Peyer's patch (tissue), 4 donors: ENCODE measurements around the gene SLC32A1. TPM values are rescaled to one million over a fixed set of nuclear protein-coding genes. Genes with fewer than 3 reads are reported as not detected.
A peak's percentile ranks its signal among the peaks of the same experiment; 100 is the strongest.

Experiments
- DNase-seq, 3 donors: peaks; one replicate each; pipeline ENCODE4 v3.0.0-alpha.2; 2017 to 2019
- H3K27ac ChIP-seq, 4 donors: fragments of 200-600 bp; sonication (generic); one replicate each; pipeline ENCODE4 v1.5.1; 2016 to 2019
- H3K27me3 ChIP-seq, 2 donors: fragments of 200-600 bp; sonication (generic); one replicate each; pipeline ENCODE4 v1.5.1; 2019
- H3K36me3 ChIP-seq, 3 donors: fragments of 200-600 bp; sonication (generic); one replicate each; pipeline ENCODE4 v1.5.1; 2016 to 2019
- H3K4me1 ChIP-seq, 4 donors: fragments of 200-600 bp; sonication (generic); one replicate each; pipeline ENCODE4 v1.5.1; 2016 to 2019
- H3K4me3 ChIP-seq, 4 donors: fragments of 200-600 bp; sonication (generic); 1 replicate in 3 of 4; 2 replicates in 1 of 4; pipeline ENCODE4 v1.5.1; 2016 to 2019; ENCODE audit warnings: mild to moderate bottlenecking in 1 of 4
- H3K9me3 ChIP-seq, 4 donors: fragments of 200-600 bp; sonication (generic); one replicate each; pipeline ENCODE4 v1.5.1; 2016 to 2019; ENCODE audit warnings: mild to moderate bottlenecking in 1 of 4
- POLR2A ChIP-seq, 2 donors: fragments of 450-650 bp; IDR thresholded peaks; one replicate each; pipeline ENCODE4 v1.5.1; 2017; ENCODE audit warnings: antibody characterized with exemption in 2 of 2, mild to moderate bottlenecking in 2 of 2, moderate library complexity in 2 of 2
- total RNA-seq, 4 donors: library from RNA; depleted of rRNA; stranded (reverse); fragments of >200 nt; gene quantifications; one replicate each; pipeline ENCODE4 v1.1.0, GENCODE V29; 2016
- TF ChIP-seq, protein P1 (sequence below), 6 experiments: fragments of 450-650 bp in 4 of 6; fragments of 200-600 bp in 2 of 6; sonication (generic) in 1 of 6; IDR thresholded peaks; one replicate each; pipeline ENCODE4 v1.5.1; 2017 to 2019; ENCODE audit warnings: antibody characterized with exemption in 6 of 6, mild to moderate bottlenecking in 3 of 6, moderate library complexity in 1 of 6

Gene SLC32A1
- total RNA-seq, 4 donors from 2014 or later, result not detected

DNA sequence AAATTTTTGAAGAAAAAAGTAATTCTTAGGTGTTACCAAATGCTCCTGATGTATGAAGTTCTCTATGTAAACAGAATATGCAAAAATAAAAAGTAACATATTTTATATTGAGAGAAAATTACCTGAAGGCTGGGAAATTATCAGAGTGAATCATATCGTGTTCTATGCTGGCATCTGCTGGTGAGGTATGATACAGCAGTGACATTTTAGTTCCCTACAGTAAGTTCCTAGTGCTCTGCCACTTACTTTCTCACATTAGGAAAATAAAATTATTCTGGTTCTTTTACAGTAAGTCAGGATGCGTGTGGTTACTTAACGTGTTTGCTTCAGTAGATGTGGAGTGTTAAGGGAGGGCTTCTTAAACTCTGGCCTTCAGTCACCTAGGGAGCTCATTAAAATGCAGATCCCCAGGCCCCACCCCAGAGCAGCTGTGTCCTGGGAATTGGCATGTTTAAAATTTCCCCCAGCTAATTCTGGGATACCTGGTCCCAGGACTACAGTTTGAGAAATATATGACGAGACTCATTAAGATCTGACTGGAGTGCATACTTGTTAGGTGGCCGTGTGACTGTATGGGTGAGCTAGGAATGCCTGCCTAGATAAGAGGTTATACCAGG, 27.2 kb downstream of the SLC32A1 start:
- no peaks in the 10 kb centered on the region for H3K27me3 ChIP-seq
- H3K9me3 ChIP-seq, result no peaks in the 10 kb centered on the region
- DNase-seq, result peak in 2 of 3 donors; percentile 22 to 62
- H3K36me3 ChIP-seq, result peaks cover 0 to 35% (median 0%) of the 10 kb centered on the region in 3 donors
- TF ChIP-seq, protein P1, sequence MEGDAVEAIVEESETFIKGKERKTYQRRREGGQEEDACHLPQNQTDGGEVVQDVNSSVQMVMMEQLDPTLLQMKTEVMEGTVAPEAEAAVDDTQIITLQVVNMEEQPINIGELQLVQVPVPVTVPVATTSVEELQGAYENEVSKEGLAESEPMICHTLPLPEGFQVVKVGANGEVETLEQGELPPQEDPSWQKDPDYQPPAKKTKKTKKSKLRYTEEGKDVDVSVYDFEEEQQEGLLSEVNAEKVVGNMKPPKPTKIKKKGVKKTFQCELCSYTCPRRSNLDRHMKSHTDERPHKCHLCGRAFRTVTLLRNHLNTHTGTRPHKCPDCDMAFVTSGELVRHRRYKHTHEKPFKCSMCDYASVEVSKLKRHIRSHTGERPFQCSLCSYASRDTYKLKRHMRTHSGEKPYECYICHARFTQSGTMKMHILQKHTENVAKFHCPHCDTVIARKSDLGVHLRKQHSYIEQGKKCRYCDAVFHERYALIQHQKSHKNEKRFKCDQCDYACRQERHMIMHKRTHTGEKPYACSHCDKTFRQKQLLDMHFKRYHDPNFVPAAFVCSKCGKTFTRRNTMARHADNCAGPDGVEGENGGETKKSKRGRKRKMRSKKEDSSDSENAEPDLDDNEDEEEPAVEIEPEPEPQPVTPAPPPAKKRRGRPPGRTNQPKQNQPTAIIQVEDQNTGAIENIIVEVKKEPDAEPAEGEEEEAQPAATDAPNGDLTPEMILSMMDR (IDR thresholded peaks at IDR 0.05), result peak; percentile 25 to 86 (median 76)
- no peak for TF ChIP-seq POLR2A (IDR thresholded peaks at IDR 0.05)
- no peak overlapping the region for H3K4me3 ChIP-seq
- peaks cover 0 to 16% (median 1%) of the 10 kb centered on the region in 4 donors for H3K4me1 ChIP-seq
- H3K27ac ChIP-seq, result no peak overlapping the region

DNA sequence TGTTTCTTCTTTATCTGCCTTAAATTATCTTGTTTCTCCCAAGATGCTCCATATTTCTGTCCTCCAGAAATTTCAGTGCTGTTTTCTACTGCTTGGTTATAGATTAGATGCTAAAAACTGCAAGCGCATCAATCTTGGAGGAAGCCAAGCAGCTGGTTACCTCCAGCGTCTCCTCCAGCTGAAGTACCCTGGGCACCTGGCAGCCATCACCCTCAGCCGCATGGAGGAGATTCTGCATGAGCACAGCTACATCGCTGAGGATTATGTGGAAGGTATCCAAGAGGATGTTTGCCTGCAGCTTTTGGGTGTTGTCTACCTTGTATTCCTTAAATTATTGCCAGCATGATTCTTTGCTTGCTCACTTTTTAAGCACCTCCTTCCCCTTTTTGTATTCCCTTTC, 27.7 kb downstream of the SLC32A1 start:
- peaks cover 0 to 16% (median 1%) of the 10 kb centered on the region in 4 donors for H3K4me1 ChIP-seq
- H3K9me3 ChIP-seq, result no peaks in the 10 kb centered on the region
- no peak overlapping the region for H3K27ac ChIP-seq
- DNase-seq, result no peak
- H3K27me3 ChIP-seq, result no peaks in the 10 kb centered on the region
- no peak for TF ChIP-seq POLR2A (IDR thresholded peaks at IDR 0.05)
- TF ChIP-seq, protein P1 (IDR thresholded peaks at IDR 0.05), result no peak
- H3K36me3 ChIP-seq, result peaks cover 0 to 41% (median 0%) of the 10 kb centered on the region in 3 donors
- no peak overlapping the region for H3K4me3 ChIP-seq

DNA sequence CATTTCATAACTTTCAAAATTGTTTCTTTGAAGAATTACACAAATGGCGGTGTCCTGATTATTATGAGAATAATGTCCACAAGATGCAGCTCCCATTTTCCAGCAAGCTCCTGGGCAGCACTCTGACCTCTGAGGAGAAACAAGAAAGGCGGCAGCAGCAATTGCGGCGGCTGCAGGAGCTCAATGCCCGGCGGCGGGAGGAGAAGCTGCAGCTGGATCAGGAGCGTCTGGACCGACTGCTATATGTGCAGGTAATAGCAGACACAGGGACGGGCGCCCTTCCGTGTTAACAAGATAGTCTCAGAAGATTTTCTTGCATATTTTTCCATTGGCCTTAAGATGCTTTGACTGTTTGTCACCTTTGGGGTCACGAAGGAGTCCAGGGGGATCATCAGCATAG, 30.6 kb downstream of the SLC32A1 start:
- Histone ChIP-seq H3K36me3 (peaks cover 0 to 66% (median 0%) of the 10 kb centered on the region in 3 donors), H3K27ac (no peak overlapping the region), H3K9me3 (no peaks in the 10 kb centered on the region), H3K27me3 (no peaks in the 10 kb centered on the region), H3K4me1 (no peaks in the 10 kb centered on the region), H3K4me3 (no peak overlapping the region)
- no peak for DNase-seq
- TF ChIP-seq POLR2A (IDR thresholded peaks at IDR 0.05), result no peak
- TF ChIP-seq, protein P1 (IDR thresholded peaks at IDR 0.05), result no peak

DNA sequence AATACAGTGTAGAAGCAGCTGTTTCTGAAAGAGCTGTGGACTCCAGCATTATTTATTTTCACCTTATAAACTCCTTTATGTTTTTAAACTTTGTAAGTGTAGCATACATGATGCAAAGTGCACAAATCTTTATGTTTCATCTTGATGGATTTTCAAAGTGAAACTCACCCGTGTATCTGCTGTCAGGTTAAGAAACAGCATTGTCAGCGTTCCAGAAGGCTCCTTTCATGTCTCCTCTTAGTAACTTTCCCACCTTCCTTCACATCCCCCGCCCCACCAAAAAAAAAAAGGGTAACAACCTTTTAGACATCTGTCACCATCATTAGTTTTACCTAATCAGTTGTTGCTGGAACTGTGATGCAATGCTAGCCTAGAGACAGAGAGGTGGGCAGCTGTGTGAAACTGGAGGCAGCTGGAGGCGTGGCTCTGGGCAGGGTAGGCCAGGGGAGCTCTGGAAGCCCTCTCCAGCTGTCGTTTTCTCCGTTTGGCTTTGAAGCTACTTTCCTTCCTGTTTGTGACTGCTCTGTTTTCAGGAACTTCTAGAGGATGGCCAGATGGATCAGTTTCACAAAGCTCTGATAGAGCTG, 31.1 kb downstream of the SLC32A1 start:
- no peak for TF ChIP-seq POLR2A (IDR thresholded peaks at IDR 0.05)
- TF ChIP-seq, protein P1 (IDR thresholded peaks at IDR 0.05), result no peak
- DNase-seq, result no peak
- no peak overlapping the region for H3K27ac ChIP-seq
- no peaks in the 10 kb centered on the region for H3K27me3 ChIP-seq
- H3K4me1 ChIP-seq, result no peaks in the 10 kb centered on the region
- no peak overlapping the region for H3K4me3 ChIP-seq
- H3K9me3 ChIP-seq, result no peaks in the 10 kb centered on the region
- peaks cover 0 to 71% (median 0%) of the 10 kb centered on the region in 3 donors for H3K36me3 ChIP-seq

DNA sequence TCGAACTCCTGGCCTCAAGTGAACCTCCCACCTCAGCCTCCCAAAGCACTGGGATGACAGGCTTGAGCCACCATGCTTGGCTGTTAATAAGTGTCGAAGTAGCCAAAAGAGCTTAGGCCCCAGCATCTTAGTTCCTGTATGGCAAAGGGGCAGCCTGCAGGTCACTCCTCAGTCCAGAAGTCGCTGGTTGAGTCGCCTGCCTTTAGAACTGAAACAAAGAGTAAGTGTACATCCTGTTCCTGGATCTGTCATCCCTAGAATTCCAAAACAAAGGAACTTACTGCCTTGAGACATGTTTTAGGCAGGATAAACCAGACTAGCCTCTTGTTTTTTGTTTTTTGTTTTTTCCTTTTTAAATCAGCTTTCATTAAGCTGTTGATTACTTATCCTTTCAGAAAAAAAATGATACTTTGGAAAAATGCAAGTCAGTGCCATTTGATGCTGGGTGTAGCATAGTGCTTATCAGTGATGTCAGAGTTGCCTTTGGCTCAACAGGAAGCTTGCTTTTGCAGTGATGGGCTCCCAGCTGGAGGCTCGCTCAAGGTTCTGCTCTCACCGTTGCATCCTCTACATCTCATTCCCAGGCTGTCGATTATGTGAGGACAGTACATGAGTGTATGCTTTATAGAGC, 33.0 kb downstream of the SLC32A1 start:
- Histone ChIP-seq H3K36me3 (peaks cover 0 to 86% (median 0%) of the 10 kb centered on the region in 3 donors), H3K9me3 (no peaks in the 10 kb centered on the region)
- no peak for TF ChIP-seq POLR2A (IDR thresholded peaks at IDR 0.05)
- TF ChIP-seq, protein P1 (IDR thresholded peaks at IDR 0.05), result no peak

More for the DNA sequence above, 33.0 kb downstream of the SLC32A1 start:
- H3K4me1 ChIP-seq, result no peaks in the 10 kb centered on the region
- H3K27ac ChIP-seq, result no peak overlapping the region
- H3K27me3 ChIP-seq, result no peaks in the 10 kb centered on the region
- no peak for DNase-seq
- no peak overlapping the region for H3K4me3 ChIP-seq
